VCaP (cell line): ENCODE measurements around the gene BRPF1.

Source experiments
- H3K27ac ChIP-seq: fragments of 450-650 bp; 2 replicates; pipeline ENCODE4 v1.5.1; 2017
- CTCF ChIP-seq: fragments of 450-650 bp; conservative IDR thresholded peaks from 2 replicates; pipeline ENCODE4 v1.5.1; 2017; ENCODE audit warnings: mild to moderate bottlenecking, moderate library complexity

The BRPF1 gene

GRCh38 chr3:9715764-9716437, 15.6 kb upstream of the BRPF1 start:
- peak; percentile 33 for TF ChIP-seq CTCF

GRCh38 chr3:9716801-9717555, 14.6 kb upstream of the BRPF1 start:
- H3K27ac ChIP-seq, result no peak overlapping the region
- no peak for TF ChIP-seq CTCF

More at GRCh38 chr3:9715764-9716437, 15.6 kb upstream of the BRPF1 start:
- H3K27ac ChIP-seq, result no peak overlapping the region

- TF ChIP-seq CTCF, result no peak
- H3K27ac ChIP-seq, result no peak overlapping the region
Observed at GRCh38 chr3:9717563-9717962, 14.0 kb upstream of the BRPF1 start.

- no peak overlapping the region for H3K27ac ChIP-seq
- no peak for TF ChIP-seq CTCF
Observed at GRCh38 chr3:9718118-9718517, 13.4 kb upstream of the BRPF1 start.

GRCh38 chr3:9721015-9721699, 10.4 kb upstream of the BRPF1 start:
- no peak for TF ChIP-seq CTCF
- no peak overlapping the region for H3K27ac ChIP-seq

- no peak overlapping the region for H3K27ac ChIP-seq
- TF ChIP-seq CTCF, result no peak
Observed at GRCh38 chr3:9721700-9722060, 9.9 kb upstream of the BRPF1 start.

- no peak overlapping the region for H3K27ac ChIP-seq
- TF ChIP-seq CTCF, result no peak
Observed at GRCh38 chr3:9725775-9726515, 5.6 kb upstream of the BRPF1 start.
